GM12872 (cell line): ENCODE measurements around the gene THRB.

Source experiments
- CTCF ChIP-seq: IDR thresholded peaks from 3 replicates; pipeline ENCODE4 v1.5.1; 2011; ENCODE audit warnings: low read depth, mild to moderate bottlenecking, low read length, moderate library complexity; ENCODE audit not compliant: insufficient read depth

The THRB gene

GRCh38 chr3:24400450-24400849 lies 94.2 kb downstream of the THRB start:
- TF ChIP-seq CTCF = no peak

GRCh38 chr3:24400015-24400414 lies 94.6 kb downstream of the THRB start:
- TF ChIP-seq CTCF = no peak

GRCh38 chr3:24399614-24400013 lies 95.0 kb downstream of the THRB start:
- no peak for TF ChIP-seq CTCF

- TF ChIP-seq CTCF = no peak
Observed at GRCh38 chr3:24396338-24396737, 98.3 kb downstream of the THRB start.

GRCh38 chr3:24394754-24395153 lies 99.9 kb downstream of the THRB start:
- no peak for TF ChIP-seq CTCF

- TF ChIP-seq CTCF = no peak
Observed at GRCh38 chr3:24393316-24393715, 101.3 kb downstream of the THRB start.

GRCh38 chr3:24390169-24391130 lies 104.2 kb downstream of the THRB start:
- no peak for TF ChIP-seq CTCF
